NB4 (cell line): ENCODE data around the gene KCNJ10.

Source experiments
- MYC ChIP-seq: IDR thresholded peaks from 2 replicates; pipeline ENCODE4 v1.6.1; 2011; ENCODE audit warnings: low read depth, low read length
- POLR2A ChIP-seq: IDR thresholded peaks from 2 replicates; pipeline ENCODE4 v1.6.1; 2011; ENCODE audit warnings: mild to moderate bottlenecking; ENCODE audit not compliant: insufficient read length; ENCODE audit errors: extremely low read depth
- TF ChIP-seq, protein P1 (sequence below): IDR thresholded peaks from one replicate; pipeline ENCODE4 v1.5.1; 2012; ENCODE audit warnings: low read depth, low read length

DNA sequence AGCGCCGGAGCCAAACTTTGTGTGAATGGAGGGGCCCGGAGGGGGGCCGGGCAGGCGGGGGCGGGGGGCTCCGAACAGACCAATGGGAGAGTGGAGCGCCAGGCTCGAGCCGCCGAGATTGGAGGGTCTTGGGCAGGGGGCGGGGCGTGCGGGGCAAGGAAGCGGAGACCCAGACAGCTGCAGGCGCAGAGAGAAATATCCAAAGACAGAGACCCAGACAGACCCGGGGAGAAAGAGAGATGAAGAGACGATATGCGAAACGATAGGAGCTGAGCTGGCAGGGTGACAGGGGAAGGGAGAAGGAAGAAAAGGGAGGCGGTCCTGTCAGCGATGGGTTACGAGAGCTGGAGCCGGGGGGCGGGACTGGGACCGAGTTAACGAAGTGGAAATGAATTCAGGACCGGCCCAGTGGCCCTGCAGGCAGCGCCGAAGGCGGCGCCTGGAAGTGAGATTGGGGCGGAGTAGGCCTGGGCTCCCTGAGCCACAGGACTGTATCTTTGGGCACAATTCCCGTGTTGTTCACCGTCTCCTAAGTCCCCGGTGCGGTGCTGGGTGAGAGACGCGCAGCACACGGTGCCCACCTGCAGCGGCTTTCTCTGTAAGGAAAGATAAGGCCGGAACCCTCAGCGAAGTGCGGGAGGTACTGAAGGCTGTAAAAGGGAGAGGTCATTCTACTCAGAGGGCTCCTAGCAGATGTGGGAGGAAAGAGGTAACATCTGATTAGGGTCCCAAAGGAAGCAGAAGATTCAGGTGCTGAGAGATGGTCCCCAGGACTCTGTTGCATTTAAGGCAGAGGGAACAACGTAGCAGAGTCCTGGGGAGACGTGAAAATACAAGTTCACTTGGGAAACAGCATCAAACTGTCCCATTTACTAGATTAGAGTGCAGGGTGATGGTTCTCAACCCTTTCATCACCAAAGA lies 543 bp upstream of the KCNJ10 start:
- TF ChIP-seq, protein P1, sequence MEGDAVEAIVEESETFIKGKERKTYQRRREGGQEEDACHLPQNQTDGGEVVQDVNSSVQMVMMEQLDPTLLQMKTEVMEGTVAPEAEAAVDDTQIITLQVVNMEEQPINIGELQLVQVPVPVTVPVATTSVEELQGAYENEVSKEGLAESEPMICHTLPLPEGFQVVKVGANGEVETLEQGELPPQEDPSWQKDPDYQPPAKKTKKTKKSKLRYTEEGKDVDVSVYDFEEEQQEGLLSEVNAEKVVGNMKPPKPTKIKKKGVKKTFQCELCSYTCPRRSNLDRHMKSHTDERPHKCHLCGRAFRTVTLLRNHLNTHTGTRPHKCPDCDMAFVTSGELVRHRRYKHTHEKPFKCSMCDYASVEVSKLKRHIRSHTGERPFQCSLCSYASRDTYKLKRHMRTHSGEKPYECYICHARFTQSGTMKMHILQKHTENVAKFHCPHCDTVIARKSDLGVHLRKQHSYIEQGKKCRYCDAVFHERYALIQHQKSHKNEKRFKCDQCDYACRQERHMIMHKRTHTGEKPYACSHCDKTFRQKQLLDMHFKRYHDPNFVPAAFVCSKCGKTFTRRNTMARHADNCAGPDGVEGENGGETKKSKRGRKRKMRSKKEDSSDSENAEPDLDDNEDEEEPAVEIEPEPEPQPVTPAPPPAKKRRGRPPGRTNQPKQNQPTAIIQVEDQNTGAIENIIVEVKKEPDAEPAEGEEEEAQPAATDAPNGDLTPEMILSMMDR = no peak
- TF ChIP-seq POLR2A (no peak), MYC (no peak)
